Activated naive CD8-positive, alpha-beta T cell treated with anti-CD3 and anti-CD28 coated beads, Interleukin-2, amount 50 U/mL, for 24 hours (primary cell): ENCODE results near the gene GSG1L2.

Experiments
- ATAC-seq: fragments of 150-1000 bp; cut with Tn5 transposase; one replicate; pipeline ENCODE4 v1.10.0; 2021
- DNase-seq: peaks from one replicate; pipeline ENCODE4 v3.0.0; 2021
- H3K27ac Mint-ChIP-seq: one replicate; pipeline ENCODE4 v1.8.0; 2021; ENCODE audit warnings: mild to moderate bottlenecking, mixed read lengths
- H3K27me3 Mint-ChIP-seq: one replicate; pipeline ENCODE4 v1.8.0; 2021; ENCODE audit warnings: mixed read lengths
- H3K36me3 Mint-ChIP-seq: one replicate; pipeline ENCODE4 v1.8.0; 2021; ENCODE audit warnings: low read depth, mixed read lengths
- H3K4me1 Mint-ChIP-seq: one replicate; pipeline ENCODE4 v1.8.0; 2021; ENCODE audit warnings: mixed read lengths
- H3K4me3 Mint-ChIP-seq: one replicate; pipeline ENCODE4 v1.8.0; 2021; ENCODE audit warnings: mild to moderate bottlenecking, moderate library complexity, mixed read lengths
- H3K9me3 Mint-ChIP-seq: one replicate; pipeline ENCODE4 v1.8.0; 2021; ENCODE audit warnings: mixed read lengths

GSG1L2 gene

DNA sequence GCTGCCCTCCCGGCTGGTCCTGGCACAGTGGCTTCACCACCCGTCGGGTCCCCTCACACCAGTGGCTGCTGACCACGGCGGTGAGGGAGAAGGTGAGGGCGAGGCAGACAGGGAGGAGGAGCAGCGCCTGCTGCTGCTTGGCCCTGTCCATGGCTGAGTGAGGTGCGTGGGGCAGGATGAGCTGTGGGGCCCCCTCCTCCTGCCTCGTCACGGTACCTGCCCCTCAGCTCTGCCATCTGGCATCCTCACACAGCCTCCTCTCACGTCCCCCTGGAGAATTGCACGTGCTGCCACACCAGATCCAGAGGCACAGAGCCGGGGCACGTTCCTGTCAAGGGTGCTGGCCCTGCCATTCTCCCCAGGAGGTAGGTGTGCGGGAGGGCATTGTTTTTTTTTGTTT is at the start of gene GSG1L2:
Gene GSG1L2, minus strand, starts transcription at position 159 of the 400 bp plus-strand sequence. Its CDS starts 8 bp downstream, at position 151.
- Mint-ChIP-seq H3K27ac (no peak within 1 kb of the TSS), H3K27me3 (peaks cover 3% of the 10 kb centered on the region)
- ATAC-seq: no peak

DNA sequence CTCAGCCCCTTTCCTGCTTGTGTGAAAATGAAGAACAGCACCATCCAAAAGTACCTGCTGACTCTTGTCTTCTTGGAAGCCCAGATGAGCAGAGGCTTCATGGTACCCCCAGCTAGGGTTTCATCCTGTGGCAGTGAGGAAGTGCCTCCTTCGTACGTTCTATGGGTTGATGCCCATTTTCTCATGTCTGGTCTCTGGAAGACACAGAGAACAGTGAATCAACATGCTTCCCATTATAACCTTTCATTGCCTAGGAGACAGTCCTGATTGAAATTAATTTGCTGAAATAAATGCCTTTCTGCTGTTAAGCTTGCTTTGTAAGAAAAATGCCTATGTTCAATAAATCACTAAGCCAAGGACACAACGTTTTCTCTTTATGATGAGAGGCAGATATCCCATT is 46.7 kb upstream of the GSG1L2 start:
- H3K9me3 Mint-ChIP-seq: peaks cover 6% of the 10 kb centered on the region
- DNase-seq (no peak), ATAC-seq (no peak)
- no peak overlapping the region for H3K4me3 Mint-ChIP-seq
- no peaks in the 10 kb centered on the region for H3K36me3 Mint-ChIP-seq
- peaks cover 3% of the 10 kb centered on the region for H3K27me3 Mint-ChIP-seq
- H3K4me1 Mint-ChIP-seq: no peaks in the 10 kb centered on the region
- no peak overlapping the region for H3K27ac Mint-ChIP-seq

More for the DNA sequence above, at the start of gene GSG1L2:
- Mint-ChIP-seq H3K4me3 (no peak within 1 kb of the TSS), H3K36me3 (no peaks in the 10 kb centered on the region), H3K4me1 (no peaks in the 10 kb centered on the region), H3K9me3 (no peaks in the 10 kb centered on the region)
- no peak for DNase-seq

DNA sequence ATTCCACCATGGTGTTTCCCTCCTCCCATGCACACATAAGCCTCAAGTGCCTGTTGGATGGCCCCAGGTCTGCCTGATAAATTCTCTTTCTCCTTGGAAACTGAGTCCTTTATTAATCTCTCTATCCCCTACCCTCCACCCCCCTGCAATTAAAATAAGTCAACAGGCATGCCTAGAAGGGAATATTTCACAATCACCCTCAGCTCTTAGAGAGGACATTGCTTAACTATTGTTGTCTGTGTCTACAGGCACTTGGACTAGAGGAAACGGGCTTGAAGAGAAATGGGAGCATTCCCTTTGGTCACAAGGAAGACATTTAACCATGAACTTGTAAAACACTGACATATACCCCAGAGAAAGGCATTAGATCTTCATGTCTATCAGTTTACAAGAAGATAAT is 43.7 kb upstream of the GSG1L2 start:
- no peaks in the 10 kb centered on the region for H3K36me3 Mint-ChIP-seq
- peaks cover 11% of the 10 kb centered on the region for H3K9me3 Mint-ChIP-seq

DNA sequence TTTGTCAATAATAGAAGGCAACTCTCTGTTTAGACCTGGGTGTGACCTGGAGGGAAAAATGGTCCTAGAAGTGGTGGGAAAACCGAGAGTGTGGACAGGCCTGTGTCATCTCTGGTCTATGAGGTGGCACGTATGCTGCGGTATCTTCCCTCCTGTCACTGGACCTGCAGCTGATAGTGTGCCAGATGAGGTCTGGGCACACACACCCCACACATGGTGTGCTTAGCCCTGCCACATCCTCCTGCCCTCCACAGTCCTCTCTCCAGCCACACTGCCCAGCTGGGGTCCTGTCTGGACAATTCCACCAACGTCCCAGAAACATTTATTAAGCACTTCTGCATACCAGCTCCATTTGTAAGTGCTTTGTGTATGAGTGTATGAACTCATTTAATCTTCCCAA is 41.1 kb upstream of the GSG1L2 start:
- no peak for DNase-seq
- H3K27ac Mint-ChIP-seq: no peak overlapping the region
- no peaks in the 10 kb centered on the region for H3K36me3 Mint-ChIP-seq
- no peaks in the 10 kb centered on the region for H3K4me1 Mint-ChIP-seq
- ATAC-seq: no peak
- no peak overlapping the region for H3K4me3 Mint-ChIP-seq
- peaks cover 2% of the 10 kb centered on the region for H3K27me3 Mint-ChIP-seq
- peaks cover 14% of the 10 kb centered on the region for H3K9me3 Mint-ChIP-seq

More for the DNA sequence above, 43.7 kb upstream of the GSG1L2 start:
- H3K27me3 Mint-ChIP-seq: no peaks in the 10 kb centered on the region
- DNase-seq (no peak), ATAC-seq (no peak)
- no peak overlapping the region for H3K4me3 Mint-ChIP-seq
- no peaks in the 10 kb centered on the region for H3K4me1 Mint-ChIP-seq
- no peak overlapping the region for H3K27ac Mint-ChIP-seq

DNA sequence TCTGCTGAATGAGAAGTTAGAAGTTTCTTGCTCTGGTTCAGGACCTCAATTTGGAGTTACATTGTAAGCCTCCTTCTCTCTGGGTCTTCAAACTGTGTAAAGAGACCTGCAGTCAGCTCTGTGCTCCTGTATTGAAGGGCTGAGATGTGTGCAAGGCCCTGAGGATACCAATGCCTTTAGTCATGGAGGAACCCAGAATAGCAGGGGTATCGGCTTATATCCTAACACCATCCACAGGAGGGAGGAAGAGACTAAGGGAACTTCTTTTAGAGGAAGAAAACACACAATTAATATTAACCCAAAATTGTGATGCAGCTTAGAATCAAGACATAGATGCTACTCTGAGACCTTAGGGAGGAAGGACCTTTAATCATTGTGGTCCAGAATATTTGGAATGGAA is 40.3 kb upstream of the GSG1L2 start:
- peaks cover 14% of the 10 kb centered on the region for H3K9me3 Mint-ChIP-seq
- H3K4me3 Mint-ChIP-seq: no peak overlapping the region
- no peaks in the 10 kb centered on the region for H3K4me1 Mint-ChIP-seq
- no peak for DNase-seq
- H3K27ac Mint-ChIP-seq: no peak overlapping the region
- H3K27me3 Mint-ChIP-seq: peaks cover 2% of the 10 kb centered on the region
- no peaks in the 10 kb centered on the region for H3K36me3 Mint-ChIP-seq
- ATAC-seq: no peak

DNA sequence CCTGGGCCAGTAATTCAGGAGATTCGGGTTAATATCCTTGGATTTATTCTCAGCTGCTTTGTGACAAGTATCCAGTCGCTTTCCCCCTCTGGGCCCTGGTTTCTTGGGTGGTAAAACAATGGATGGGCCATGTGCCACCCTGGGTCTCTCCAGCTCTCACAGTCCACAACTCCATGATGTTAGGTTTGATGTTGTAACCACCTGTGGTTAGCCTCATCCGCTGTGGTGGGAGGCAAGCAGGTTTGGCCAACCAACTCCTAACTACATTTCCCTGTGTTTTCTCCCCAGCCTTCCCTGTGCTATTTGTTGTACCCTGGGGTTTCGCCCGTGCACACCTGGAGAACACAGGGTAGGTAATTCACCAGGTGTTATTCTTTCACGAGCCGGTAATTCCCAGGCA is 39.0 kb upstream of the GSG1L2 start:
- H3K27ac Mint-ChIP-seq: no peak overlapping the region
- no peaks in the 10 kb centered on the region for H3K36me3 Mint-ChIP-seq
- no peaks in the 10 kb centered on the region for H3K4me1 Mint-ChIP-seq
- peaks cover 2% of the 10 kb centered on the region for H3K27me3 Mint-ChIP-seq
- ATAC-seq (no peak), DNase-seq (no peak)
- no peak overlapping the region for H3K4me3 Mint-ChIP-seq
- H3K9me3 Mint-ChIP-seq: peaks cover 14% of the 10 kb centered on the region

DNA sequence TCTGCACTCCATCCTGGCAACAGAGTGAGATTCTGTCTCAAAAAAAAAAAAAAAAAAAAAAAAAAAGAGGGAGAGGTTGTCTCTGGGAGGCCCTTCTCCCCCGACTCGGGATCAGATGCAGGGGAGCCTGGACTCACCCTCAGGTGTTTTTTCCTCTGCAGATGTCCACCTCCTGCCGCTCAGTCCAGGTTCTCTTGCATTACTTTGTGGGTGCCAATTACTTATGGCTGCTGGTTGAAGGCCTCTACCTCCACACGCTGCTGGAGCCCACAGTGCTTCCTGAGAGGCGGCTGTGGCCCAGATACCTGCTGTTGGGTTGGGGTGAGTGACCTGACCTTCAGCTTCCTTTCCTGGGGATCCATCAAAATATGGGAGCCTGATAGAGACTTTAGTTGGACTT is 37.9 kb upstream of the GSG1L2 start:
- no peaks in the 10 kb centered on the region for H3K36me3 Mint-ChIP-seq
- H3K27ac Mint-ChIP-seq: no peak overlapping the region
- no peaks in the 10 kb centered on the region for H3K4me1 Mint-ChIP-seq
- ATAC-seq: no peak
- no peak for DNase-seq
- H3K4me3 Mint-ChIP-seq: no peak overlapping the region
- H3K27me3 Mint-ChIP-seq: peaks cover 2% of the 10 kb centered on the region
- H3K9me3 Mint-ChIP-seq: peaks cover 8% of the 10 kb centered on the region

DNA sequence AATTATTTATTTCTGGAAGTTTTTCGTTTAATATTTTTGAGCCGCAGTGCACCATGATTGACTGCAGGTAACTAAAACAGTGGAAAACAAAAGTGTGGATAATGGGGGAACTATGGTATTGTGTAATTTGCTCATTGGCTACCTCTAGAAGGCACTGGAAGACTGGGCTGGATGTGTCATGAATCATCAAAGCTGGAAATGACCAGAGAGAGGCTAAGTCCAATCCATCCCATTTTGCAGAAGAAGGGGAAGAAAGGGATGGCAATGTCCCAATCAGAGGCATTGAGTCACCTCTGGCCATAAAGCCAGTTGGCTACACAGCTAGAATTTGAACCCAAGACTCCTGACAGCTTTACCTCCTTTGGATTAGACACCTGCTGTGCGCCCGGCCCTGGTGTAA is 33.2 kb upstream of the GSG1L2 start:
- no peak overlapping the region for H3K27ac Mint-ChIP-seq
- no peaks in the 10 kb centered on the region for H3K4me1 Mint-ChIP-seq
- peaks cover 4% of the 10 kb centered on the region for H3K9me3 Mint-ChIP-seq
- no peak for DNase-seq
- H3K36me3 Mint-ChIP-seq: no peaks in the 10 kb centered on the region
- H3K4me3 Mint-ChIP-seq: no peak overlapping the region
- no peak for ATAC-seq
- H3K27me3 Mint-ChIP-seq: peaks cover 11% of the 10 kb centered on the region

DNA sequence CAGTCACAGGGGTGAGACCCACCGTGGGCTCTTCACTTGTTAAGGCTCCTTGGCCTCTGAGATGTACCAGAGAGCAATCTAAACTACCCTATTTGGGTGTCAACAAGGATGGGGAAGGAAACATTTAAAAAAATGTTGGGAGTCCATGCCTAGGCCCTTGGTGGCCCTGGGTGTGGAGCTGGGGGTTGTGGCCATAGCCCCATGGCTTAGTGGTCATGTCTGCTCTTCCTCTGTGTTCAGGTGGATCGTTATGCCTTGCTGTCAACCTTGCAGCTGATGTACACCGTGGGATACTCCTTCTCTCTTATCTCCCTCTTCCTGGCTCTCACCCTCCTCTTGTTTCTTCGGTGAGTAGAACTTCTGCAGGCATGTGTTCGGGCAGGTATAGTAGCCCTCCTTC is 32.4 kb upstream of the GSG1L2 start:
- H3K27me3 Mint-ChIP-seq: peaks cover 10% of the 10 kb centered on the region
- DNase-seq (no peak), ATAC-seq (no peak)
- no peaks in the 10 kb centered on the region for H3K4me1 Mint-ChIP-seq
- H3K27ac Mint-ChIP-seq: no peak overlapping the region
- H3K9me3 Mint-ChIP-seq: peaks cover 4% of the 10 kb centered on the region
- no peaks in the 10 kb centered on the region for H3K36me3 Mint-ChIP-seq
- no peak overlapping the region for H3K4me3 Mint-ChIP-seq

DNA sequence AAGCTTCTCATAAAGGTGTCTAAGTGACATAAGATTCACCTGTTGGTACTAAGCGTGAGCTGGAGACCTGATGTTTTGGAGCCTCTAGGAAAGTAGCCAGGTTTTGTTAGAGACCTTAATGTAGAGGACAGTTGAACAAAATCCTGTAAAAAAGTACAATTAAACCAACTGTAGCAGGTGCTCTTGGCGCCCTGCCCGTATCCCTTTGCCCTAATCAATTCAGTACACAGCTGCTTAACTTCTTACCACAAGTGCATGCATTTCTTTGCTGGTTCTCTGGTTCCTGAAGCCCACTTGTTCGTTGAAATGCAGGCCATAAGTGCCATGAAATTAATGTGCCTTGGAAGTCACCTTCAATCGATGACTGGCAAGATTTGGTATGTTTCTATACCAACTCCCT is 28.3 kb upstream of the GSG1L2 start:
- no peak overlapping the region for H3K27ac Mint-ChIP-seq
- peaks cover 14% of the 10 kb centered on the region for H3K27me3 Mint-ChIP-seq
- no peaks in the 10 kb centered on the region for H3K36me3 Mint-ChIP-seq
- no peaks in the 10 kb centered on the region for H3K9me3 Mint-ChIP-seq
- H3K4me3 Mint-ChIP-seq: no peak overlapping the region
- DNase-seq (no peak), ATAC-seq (no peak)
- no peaks in the 10 kb centered on the region for H3K4me1 Mint-ChIP-seq

DNA sequence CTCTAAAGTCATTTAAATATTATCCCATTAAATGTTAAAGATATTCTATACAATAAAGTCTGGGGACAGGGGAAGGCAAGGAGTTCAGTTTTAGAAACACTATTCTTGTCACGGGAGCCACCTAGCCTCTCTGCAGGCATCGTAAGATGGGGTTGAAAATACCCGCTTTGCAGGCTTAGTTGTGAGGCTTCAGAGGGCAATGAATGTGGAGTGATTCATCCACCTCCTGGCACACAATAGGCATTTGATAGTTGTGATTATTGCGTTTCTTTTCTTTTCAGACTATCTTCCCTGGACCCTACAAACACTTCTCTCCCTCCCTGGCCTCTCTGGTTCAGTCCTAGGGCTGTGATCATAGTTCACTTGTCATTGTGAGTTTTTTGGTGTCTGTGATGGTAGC is 23.4 kb upstream of the GSG1L2 start:
- no peaks in the 10 kb centered on the region for H3K36me3 Mint-ChIP-seq

DNA sequence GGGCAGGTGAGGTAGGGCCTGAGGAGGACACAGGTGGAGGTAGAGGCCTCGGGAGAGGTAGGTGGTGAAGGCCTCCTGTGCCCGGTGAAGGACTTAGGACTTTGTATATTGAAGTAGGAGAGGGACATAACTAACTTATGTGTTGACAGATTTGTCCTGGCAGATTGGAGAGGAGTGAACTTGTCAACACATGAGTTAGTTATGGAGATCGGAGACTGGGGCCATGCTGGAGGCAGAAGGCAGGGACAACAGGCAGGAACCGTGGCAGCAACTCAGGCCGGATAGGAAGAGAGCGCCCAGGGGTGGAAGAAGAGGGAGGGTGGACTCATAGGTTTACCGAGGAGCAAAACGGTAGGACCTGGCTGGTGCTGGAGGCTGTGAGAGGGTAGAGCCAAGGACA is 22.3 kb upstream of the GSG1L2 start:
- Mint-ChIP-seq H3K27ac (no peak overlapping the region), H3K36me3 (no peaks in the 10 kb centered on the region), H3K27me3 (peaks cover 11% of the 10 kb centered on the region), H3K4me3 (no peak overlapping the region), H3K9me3 (no peaks in the 10 kb centered on the region), H3K4me1 (no peaks in the 10 kb centered on the region)
- ATAC-seq (no peak), DNase-seq (no peak)

More for the DNA sequence above, 23.4 kb upstream of the GSG1L2 start:
- ATAC-seq (no peak), DNase-seq (no peak)
- Mint-ChIP-seq H3K4me1 (no peaks in the 10 kb centered on the region), H3K9me3 (no peaks in the 10 kb centered on the region), H3K4me3 (no peak overlapping the region), H3K27me3 (peaks cover 7% of the 10 kb centered on the region), H3K27ac (no peak overlapping the region)

DNA sequence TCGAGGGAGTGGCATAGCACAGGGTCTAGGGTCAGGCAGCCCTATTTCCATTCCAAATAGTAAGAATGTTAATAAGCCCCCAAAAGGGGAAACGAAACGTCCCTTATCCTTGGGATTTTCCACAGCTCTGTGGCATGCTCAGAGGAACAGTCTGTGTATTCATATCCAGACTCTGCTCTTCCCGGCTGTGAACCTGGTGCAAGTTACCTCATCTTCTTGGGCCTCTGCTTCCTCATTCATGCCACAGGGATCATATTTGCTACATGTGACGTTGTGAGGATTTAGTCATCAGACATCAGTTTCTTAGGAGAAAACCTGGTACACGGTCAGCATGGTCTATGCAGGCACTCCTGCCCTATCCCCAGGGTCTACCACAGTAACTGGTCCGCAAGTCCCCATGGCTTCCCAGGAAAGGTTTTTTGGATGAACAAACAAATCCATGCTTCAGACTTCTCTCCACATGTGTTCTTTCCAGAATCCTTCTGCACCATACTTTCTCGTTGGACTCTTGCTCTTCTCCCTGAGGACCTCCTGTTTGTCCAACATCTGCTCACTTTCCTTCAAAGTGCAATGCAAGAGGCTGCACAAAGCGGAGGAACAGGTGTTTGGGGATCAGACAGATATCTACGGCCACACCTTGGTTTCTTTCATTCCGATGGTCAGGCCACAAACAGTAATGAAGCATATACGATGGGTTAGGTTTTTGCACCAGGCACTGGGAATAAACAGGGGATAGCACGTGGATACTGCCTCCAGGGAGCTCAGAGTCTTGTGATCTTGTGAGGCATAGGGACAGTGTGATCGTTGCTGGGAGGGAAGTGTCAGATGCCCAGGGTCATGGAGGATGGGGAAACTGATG is 21.5 kb upstream of the GSG1L2 start:
- Mint-ChIP-seq H3K4me1 (no peaks in the 10 kb centered on the region), H3K36me3 (no peaks in the 10 kb centered on the region), H3K4me3 (no peak overlapping the region), H3K27me3 (peaks cover 11% of the 10 kb centered on the region), H3K9me3 (no peaks in the 10 kb centered on the region), H3K27ac (no peak overlapping the region)
- ATAC-seq (no peak), DNase-seq (no peak)

DNA sequence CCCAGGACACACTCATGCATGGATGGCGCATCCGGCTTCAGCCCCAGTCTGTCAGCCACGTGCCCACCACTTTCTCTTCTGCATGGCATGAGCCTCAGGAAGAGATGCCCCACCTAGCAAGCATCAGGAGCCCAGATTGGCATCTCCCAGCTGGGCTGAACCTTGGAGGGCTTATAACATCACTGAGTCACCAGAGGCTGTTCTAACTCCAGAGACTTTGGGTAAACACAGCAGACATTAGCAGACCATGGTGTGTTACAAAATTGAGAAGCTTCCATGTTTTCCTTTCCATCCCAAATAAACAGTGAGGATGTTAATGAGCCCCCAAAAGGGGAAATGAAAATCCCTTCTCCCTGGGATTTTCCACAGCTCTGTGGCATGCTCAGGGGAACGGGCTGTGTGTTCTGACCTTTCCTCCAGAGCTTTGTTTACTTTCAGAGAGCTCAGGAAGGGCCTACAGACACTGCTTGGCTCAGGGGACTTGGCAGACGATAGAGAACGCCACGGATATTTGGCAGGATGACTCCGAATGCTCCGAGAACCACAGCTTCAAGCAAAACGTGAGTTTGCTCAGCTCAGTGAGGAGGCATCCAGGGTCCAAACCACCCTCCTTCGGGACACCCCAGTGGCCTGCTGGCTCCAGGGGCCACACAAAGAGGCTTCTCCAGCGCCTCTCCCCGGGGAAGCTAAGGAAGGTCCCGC is 20.3 kb upstream of the GSG1L2 start:
- H3K27me3 Mint-ChIP-seq: peaks cover 8% of the 10 kb centered on the region
- H3K9me3 Mint-ChIP-seq: no peaks in the 10 kb centered on the region
- no peaks in the 10 kb centered on the region for H3K36me3 Mint-ChIP-seq
- H3K4me1 Mint-ChIP-seq: no peaks in the 10 kb centered on the region
- ATAC-seq: no peak
- no peak for DNase-seq
- H3K4me3 Mint-ChIP-seq: no peak overlapping the region
- no peak overlapping the region for H3K27ac Mint-ChIP-seq

DNA sequence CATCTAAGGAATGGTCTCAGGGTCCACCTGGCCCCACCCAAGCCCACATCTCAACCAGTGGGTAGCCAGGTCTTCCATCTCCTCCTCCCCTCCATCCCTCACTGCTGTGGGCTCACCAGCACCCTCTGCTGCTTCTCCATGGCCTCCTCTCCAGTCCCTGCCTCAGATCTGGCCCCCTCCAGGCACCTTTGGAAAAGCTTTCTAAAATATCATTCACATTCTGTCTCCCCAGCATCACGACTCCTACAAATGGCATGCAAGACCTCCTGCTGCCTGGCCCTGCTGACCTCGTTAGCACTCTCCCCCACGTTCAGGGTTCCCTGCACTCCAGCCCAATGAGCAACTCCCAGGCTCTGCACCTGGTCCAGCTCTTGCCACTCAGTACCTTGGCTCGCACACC is 17.6 kb upstream of the GSG1L2 start:
- H3K27me3 Mint-ChIP-seq: peaks cover 5% of the 10 kb centered on the region
- DNase-seq: no peak

More for the DNA sequence above, 17.6 kb upstream of the GSG1L2 start:
- no peaks in the 10 kb centered on the region for H3K9me3 Mint-ChIP-seq
- H3K4me3 Mint-ChIP-seq: no peak overlapping the region
- no peak overlapping the region for H3K27ac Mint-ChIP-seq
- H3K4me1 Mint-ChIP-seq: no peaks in the 10 kb centered on the region
- no peak for ATAC-seq
- H3K36me3 Mint-ChIP-seq: no peaks in the 10 kb centered on the region
